Measurements from ENCODE around the gene UBTD2.

GRCh38 chr5:172219296-172219695 is 64.3 kb downstream of the UBTD2 start:
- TF ChIP-seq CREB5 (CRISPR knock-in tag; IDR thresholded peaks at IDR 0.05; ENCODE audit: low read depth) (no peak), RARB (CRISPR knock-in tag; IDR thresholded peaks at IDR 0.05) (no peak), ZNF70 (CRISPR knock-in tag; IDR thresholded peaks at IDR 0.05) (no peak)
- TF ChIP-seq, protein P1, sequence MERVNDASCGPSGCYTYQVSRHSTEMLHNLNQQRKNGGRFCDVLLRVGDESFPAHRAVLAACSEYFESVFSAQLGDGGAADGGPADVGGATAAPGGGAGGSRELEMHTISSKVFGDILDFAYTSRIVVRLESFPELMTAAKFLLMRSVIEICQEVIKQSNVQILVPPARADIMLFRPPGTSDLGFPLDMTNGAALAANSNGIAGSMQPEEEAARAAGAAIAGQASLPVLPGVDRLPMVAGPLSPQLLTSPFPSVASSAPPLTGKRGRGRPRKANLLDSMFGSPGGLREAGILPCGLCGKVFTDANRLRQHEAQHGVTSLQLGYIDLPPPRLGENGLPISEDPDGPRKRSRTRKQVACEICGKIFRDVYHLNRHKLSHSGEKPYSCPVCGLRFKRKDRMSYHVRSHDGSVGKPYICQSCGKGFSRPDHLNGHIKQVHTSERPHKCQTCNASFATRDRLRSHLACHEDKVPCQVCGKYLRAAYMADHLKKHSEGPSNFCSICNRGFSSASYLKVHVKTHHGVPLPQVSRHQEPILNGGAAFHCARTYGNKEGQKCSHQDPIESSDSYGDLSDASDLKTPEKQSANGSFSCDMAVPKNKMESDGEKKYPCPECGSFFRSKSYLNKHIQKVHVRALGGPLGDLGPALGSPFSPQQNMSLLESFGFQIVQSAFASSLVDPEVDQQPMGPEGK (CRISPR knock-in tag; IDR thresholded peaks at IDR 0.05; ENCODE audit: borderline replicate concordance) = no peak
